SU-DHL-6 (cell line): ENCODE data around the gene KAT2B.

Experiments
- EZH2phosphoT487 ChIP-seq: fragments of 200-600 bp; sonication (generic), shearing (Covaris generic); conservative IDR thresholded peaks from 2 replicates; pipeline ENCODE4 v1.6.1; 2018; ENCODE audit warnings: mild to moderate bottlenecking, antibody characterized with exemption, low read length, moderate library complexity, mixed read lengths
- TF ChIP-seq, protein P1 (sequence below): fragments of 200-600 bp; sonication (generic); IDR thresholded peaks from one replicate; pipeline ENCODE4 v1.5.1; 2017; ENCODE audit warnings: antibody characterized with exemption, mild to moderate bottlenecking, low read length, moderate library complexity; ENCODE audit not compliant: insufficient read depth, poor library complexity, severe bottlenecking

DNA sequence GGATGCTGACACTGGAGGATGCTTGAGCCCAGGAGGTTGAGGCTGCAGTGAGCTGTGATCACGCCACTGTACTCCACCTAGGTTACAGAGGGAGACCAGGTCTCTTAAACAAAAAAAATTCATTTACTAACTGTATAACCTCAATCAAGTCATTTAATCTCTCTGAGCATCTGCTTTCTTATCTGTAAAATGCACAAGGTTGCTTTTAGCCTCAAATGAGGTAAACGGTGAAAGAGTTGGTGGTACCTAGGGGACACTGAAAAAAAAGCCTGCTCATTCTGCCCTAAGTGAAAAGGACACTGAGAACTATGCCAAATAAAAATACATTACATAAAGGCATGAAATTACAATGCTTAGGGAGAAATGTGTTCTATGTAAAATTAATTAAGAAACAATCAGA, 31.6 kb upstream of the KAT2B start:
- TF ChIP-seq, protein P1, sequence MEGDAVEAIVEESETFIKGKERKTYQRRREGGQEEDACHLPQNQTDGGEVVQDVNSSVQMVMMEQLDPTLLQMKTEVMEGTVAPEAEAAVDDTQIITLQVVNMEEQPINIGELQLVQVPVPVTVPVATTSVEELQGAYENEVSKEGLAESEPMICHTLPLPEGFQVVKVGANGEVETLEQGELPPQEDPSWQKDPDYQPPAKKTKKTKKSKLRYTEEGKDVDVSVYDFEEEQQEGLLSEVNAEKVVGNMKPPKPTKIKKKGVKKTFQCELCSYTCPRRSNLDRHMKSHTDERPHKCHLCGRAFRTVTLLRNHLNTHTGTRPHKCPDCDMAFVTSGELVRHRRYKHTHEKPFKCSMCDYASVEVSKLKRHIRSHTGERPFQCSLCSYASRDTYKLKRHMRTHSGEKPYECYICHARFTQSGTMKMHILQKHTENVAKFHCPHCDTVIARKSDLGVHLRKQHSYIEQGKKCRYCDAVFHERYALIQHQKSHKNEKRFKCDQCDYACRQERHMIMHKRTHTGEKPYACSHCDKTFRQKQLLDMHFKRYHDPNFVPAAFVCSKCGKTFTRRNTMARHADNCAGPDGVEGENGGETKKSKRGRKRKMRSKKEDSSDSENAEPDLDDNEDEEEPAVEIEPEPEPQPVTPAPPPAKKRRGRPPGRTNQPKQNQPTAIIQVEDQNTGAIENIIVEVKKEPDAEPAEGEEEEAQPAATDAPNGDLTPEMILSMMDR, result no peak
- no peak for TF ChIP-seq EZH2phosphoT487
